Tibial nerve (tissue), 4 donors: Measurements from ENCODE around the gene SNAPC5. TPM values are rescaled to one million over a fixed set of nuclear protein-coding genes. Genes with fewer than 3 reads are reported as not detected.
"Not testable (repeated sequence)": the region's sequence is repeated elsewhere in the genome, so short reads cannot be mapped to it uniquely, and the experiment has no call there.

Experiments used
- DNase-seq, 2 donors: peaks; one replicate each; pipeline ENCODE4 v3.0.0-alpha.2; 2019; ENCODE audit warnings: low spot score in 2 of 2
- H3K27ac ChIP-seq, 4 donors: fragments of 200-600 bp; sonication (generic) in 3 of 4; one replicate each; pipeline ENCODE4 v1.5.1; 2017 to 2019; ENCODE audit warnings: mild to moderate bottlenecking in 1 of 4
- H3K27me3 ChIP-seq, 2 donors: fragments of 200-600 bp; sonication (generic) in 1 of 2; one replicate each; pipeline versions ENCODE4 v1.5.1 to v1.6.0; 2017 to 2019
- H3K36me3 ChIP-seq, 3 donors: fragments of 200-600 bp; sonication (generic); one replicate each; pipeline ENCODE4 v1.5.1; 2018 to 2019
- H3K4me1 ChIP-seq, 4 donors: fragments of 200-600 bp; sonication (generic) in 3 of 4; one replicate each; pipeline ENCODE4 v1.5.1; 2017 to 2019
- H3K4me3 ChIP-seq, 4 donors: fragments of 200-600 bp; sonication (generic) in 3 of 4; one replicate each; pipeline ENCODE4 v1.5.1; 2017 to 2019; ENCODE audit warnings: mild to moderate bottlenecking in 1 of 4, moderate library complexity in 1 of 4
- H3K9me3 ChIP-seq, 4 donors: fragments of 200-600 bp; sonication (generic) in 3 of 4; one replicate each; pipeline ENCODE4 v1.5.1; 2017 to 2019
- EP300 ChIP-seq, 2 donors: sonication (generic); formaldehyde crosslinking; IDR thresholded peaks; one replicate each; pipeline ENCODE4 v1.6.1; 2017; ENCODE audit warnings: antibody characterized with exemption in 2 of 2, mild to moderate bottlenecking in 1 of 2
- POLR2A ChIP-seq, 2 donors: fragments of 450-650 bp; IDR thresholded peaks; one replicate each; pipeline ENCODE4 v1.6.1; 2017; ENCODE audit warnings: antibody characterized with exemption in 2 of 2, mild to moderate bottlenecking in 2 of 2, moderate library complexity in 2 of 2
- WGBS, 2 donors: methylation state at CpG; one replicate each; pipeline ENCODE4 v1.1.5; 2018; 5-methylcytosine and 5-hydroxymethylcytosine counted together
- total RNA-seq, 4 donors: library from RNA; depleted of rRNA; stranded (reverse); fragments of >200 nt; gene quantifications; one replicate each; pipeline ENCODE4 v1.1.0, GENCODE V29; 2016
- TF ChIP-seq, protein P1 (sequence below), 5 experiments: fragments of 200-600 bp in 3 of 5; fragments of 450-650 bp in 2 of 5; sonication (generic) in 3 of 5; IDR thresholded peaks; one replicate each; pipeline ENCODE4 v1.5.1; 2016 to 2019; ENCODE audit warnings: antibody characterized with exemption in 5 of 5, mild to moderate bottlenecking in 3 of 5, moderate library complexity in 2 of 5

SNAPC5 gene
- total RNA-seq, 4 donors from 2014 or later, result 12.7 to 25.8 (median 20.9) TPM

DNA sequence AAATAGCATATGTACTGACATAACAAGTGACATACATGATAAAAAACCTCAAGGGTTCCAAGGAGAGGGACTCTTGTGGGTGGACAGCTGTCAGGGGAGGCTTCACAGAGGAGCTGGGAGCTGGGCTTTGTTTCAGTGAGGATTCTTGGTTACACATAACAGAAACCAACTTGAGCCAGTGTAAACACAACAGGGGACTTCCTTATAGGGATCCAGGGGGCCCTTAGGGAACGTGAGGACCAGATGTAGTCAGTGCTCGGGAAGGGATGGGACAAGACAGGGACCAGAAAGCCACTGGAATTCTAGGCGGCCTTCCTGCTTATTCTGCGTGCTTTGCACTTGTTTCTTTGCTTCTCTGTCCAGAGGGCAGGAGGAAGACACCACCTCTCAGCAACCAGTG lies 34.9 kb downstream of the SNAPC5 start:
- no peak overlapping the region for H3K27ac ChIP-seq
- WGBS, 2 donors, result 59 to 64% methylated on average over 4 of the region's 4 CpGs

DNA sequence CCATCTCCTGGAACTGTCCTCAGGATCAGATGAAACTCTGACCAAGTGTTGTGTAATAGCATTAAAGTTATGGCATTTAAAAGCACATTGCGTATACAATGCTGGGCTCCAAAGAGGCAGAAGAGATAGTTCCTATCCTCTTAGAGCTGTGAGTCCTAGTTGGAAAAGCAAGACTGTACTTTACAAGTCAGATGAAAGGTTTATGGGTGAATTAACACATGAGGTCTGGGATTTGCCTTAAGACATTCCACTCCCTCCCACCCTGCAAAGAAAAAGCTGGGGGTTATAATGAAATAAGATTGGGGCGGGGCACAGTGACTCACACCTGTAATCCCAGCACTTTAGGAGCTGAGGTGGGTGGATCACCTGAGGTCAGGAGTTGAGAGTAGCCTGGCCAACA lies 35.6 kb downstream of the SNAPC5 start:
- H3K4me3 ChIP-seq, result no peak overlapping the region
- no peaks in the 10 kb centered on the region for H3K4me1 ChIP-seq
- no peak for DNase-seq
- peaks cover 0 to 19% (median 0%) of the 10 kb centered on the region in 3 donors for H3K36me3 ChIP-seq
- H3K9me3 ChIP-seq, result no peaks in the 10 kb centered on the region
- WGBS, 2 donors, result 94 to 95% methylated on average over 2 of the region's 2 CpGs
- no peaks in the 10 kb centered on the region for H3K27me3 ChIP-seq
- no peak overlapping the region for H3K27ac ChIP-seq
- TF ChIP-seq POLR2A (IDR thresholded peaks at IDR 0.05) (no peak), EP300 (IDR thresholded peaks at IDR 0.05) (no peak)
- TF ChIP-seq, protein P1, sequence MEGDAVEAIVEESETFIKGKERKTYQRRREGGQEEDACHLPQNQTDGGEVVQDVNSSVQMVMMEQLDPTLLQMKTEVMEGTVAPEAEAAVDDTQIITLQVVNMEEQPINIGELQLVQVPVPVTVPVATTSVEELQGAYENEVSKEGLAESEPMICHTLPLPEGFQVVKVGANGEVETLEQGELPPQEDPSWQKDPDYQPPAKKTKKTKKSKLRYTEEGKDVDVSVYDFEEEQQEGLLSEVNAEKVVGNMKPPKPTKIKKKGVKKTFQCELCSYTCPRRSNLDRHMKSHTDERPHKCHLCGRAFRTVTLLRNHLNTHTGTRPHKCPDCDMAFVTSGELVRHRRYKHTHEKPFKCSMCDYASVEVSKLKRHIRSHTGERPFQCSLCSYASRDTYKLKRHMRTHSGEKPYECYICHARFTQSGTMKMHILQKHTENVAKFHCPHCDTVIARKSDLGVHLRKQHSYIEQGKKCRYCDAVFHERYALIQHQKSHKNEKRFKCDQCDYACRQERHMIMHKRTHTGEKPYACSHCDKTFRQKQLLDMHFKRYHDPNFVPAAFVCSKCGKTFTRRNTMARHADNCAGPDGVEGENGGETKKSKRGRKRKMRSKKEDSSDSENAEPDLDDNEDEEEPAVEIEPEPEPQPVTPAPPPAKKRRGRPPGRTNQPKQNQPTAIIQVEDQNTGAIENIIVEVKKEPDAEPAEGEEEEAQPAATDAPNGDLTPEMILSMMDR (IDR thresholded peaks at IDR 0.05), result no peak

More for the DNA sequence above, 34.9 kb downstream of the SNAPC5 start:
- no peaks in the 10 kb centered on the region for H3K27me3 ChIP-seq
- TF ChIP-seq EP300 (IDR thresholded peaks at IDR 0.05), result no peak
- TF ChIP-seq, protein P1 (IDR thresholded peaks at IDR 0.05), result no peak
- no peaks in the 10 kb centered on the region for H3K4me1 ChIP-seq
- peaks cover 0 to 19% (median 0%) of the 10 kb centered on the region in 3 donors for H3K36me3 ChIP-seq
- H3K4me3 ChIP-seq, result no peak overlapping the region
- peak; percentile 8 to 16 for DNase-seq
- H3K9me3 ChIP-seq, result no peaks in the 10 kb centered on the region

DNA sequence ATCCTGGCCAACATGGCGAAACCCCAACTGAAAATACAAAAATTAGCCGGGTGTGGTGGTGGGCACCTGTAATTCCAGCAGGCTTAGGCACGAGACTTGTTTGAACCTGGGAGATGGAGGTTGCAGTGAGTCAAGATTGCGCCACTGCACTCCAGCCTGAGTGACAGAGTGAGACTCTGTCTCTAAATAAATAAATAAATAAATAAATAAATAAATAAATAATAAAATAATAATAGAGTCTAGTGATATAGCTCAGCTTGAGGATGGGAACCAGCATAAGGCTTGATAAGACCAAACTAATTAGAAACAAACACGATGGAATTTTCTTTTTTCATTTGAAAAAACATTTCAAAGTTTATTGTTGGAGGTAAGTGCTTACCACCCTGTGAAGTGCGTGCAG lies 36.3 kb downstream of the SNAPC5 start:
- 96 to 98% methylated on average over 6 of the region's 6 CpGs for WGBS, 2 donors

DNA sequence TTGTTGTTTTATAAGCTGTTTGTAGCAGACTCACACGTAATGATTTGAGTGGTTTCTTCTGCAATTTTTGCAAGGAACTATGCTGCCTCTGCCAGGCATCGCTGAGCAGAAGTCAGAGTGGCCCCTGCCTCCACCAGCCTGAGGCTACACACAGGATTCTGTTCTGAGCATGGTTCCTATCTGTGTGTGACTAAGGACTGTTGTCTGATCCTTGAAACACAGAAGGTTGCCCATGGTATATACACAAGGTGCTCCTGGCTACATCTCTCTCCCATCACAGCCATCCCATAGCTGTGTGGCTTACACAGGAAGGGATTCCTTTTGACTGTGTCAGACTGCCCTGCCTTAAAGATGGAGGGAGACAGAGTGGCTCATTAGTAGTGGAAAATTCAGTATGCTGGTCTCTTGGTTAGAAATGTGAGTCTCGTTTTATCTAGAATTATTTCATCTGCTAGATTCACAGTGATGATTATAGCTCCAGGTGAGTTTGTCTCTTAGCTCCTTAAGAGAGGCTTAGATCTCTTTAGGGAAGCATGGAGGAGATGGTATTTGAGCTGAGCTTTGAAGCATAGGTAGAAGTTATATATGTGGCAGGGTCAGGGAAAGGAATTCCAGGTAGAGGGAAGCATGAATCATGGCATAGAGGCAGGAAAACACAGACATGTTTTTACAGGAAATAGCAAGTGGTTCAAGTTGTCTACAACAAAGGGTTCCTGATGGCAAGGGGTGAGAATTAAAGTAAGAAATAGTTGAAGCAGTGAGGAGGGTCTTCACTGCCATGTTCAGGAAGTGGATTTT lies 37.5 kb downstream of the SNAPC5 start:
- DNase-seq, result no peak
- Histone ChIP-seq H3K4me1 (no peaks in the 10 kb centered on the region), H3K27me3 (no peaks in the 10 kb centered on the region), H3K9me3 (no peaks in the 10 kb centered on the region), H3K4me3 (no peak overlapping the region), H3K36me3 (peaks cover 0 to 18% (median 0%) of the 10 kb centered on the region in 3 donors), H3K27ac (no peak overlapping the region)
- TF ChIP-seq EP300 (IDR thresholded peaks at IDR 0.05) (no peak), POLR2A (IDR thresholded peaks at IDR 0.05) (no peak)
- TF ChIP-seq, protein P1 (IDR thresholded peaks at IDR 0.05), result no peak
- 80 to 84% methylated on average over 3 of the region's 3 CpGs for WGBS, 2 donors

More for the DNA sequence above, 36.3 kb downstream of the SNAPC5 start:
- not testable (repeated sequence) for H3K27ac ChIP-seq, H3K4me3 ChIP-seq, H3K4me1 ChIP-seq, DNase-seq, H3K9me3 ChIP-seq, H3K27me3 ChIP-seq
- peaks cover 0 to 19% (median 0%) of the 10 kb centered on the region in 3 donors for H3K36me3 ChIP-seq

- Histone ChIP-seq H3K36me3 (peaks cover 0 to 19% (median 0%) of the 10 kb centered on the region in 3 donors), H3K4me3 (no peak overlapping the region), H3K27ac (no peak overlapping the region), H3K9me3 (no peaks in the 10 kb centered on the region), H3K4me1 (peaks cover 0 to 4% (median 0%) of the 10 kb centered on the region in 4 donors), H3K27me3 (no peaks in the 10 kb centered on the region)
- no peak for DNase-seq
- TF ChIP-seq, protein P1 (IDR thresholded peaks at IDR 0.05), result no peak
- TF ChIP-seq EP300 (IDR thresholded peaks at IDR 0.05) (no peak), POLR2A (IDR thresholded peaks at IDR 0.05) (no peak)
- 73 to 83% methylated on average over 3 of the region's 3 CpGs for WGBS, 2 donors
Observed at GRCh38 chr15:66456211-66456610, 41.4 kb downstream of the SNAPC5 start.
